DOHH2 (cell line): Measurements from ENCODE around the gene COX14.

Experiments
- H3F3A ChIP-seq: fragments of 200-600 bp; sonication (generic), shearing (Covaris generic); 2 replicates; pipeline ENCODE4 v1.6.0; 2016; ENCODE audit warnings: antibody characterized with exemption, mild to moderate bottlenecking; ENCODE audit not compliant: control insufficient read depth, insufficient read depth
- H3K27ac ChIP-seq: fragments of 200-600 bp; sonication (generic); 2 replicates; pipeline ENCODE4 v1.5.1; 2014; ENCODE audit warnings: low read depth, mild to moderate bottlenecking, low read length, moderate library complexity
- H3K27me3 ChIP-seq: fragments of 200-600 bp; sonication (generic); 2 replicates; pipeline ENCODE4 v1.6.1; 2014; ENCODE audit warnings: mild to moderate bottlenecking, low read length, mixed read lengths; ENCODE audit not compliant: control insufficient read depth
- H3K36me3 ChIP-seq: fragments of 200-600 bp; sonication (generic); 2 replicates; pipeline ENCODE4 v1.6.1; 2014; ENCODE audit warnings: mild to moderate bottlenecking, low read length, moderate library complexity, mixed read lengths; ENCODE audit not compliant: control insufficient read depth
- H3K4me1 ChIP-seq: fragments of 200-600 bp; sonication (generic); 2 replicates; pipeline ENCODE4 v1.6.1; 2014; ENCODE audit warnings: mild to moderate bottlenecking, low read length, mixed read lengths; ENCODE audit not compliant: control insufficient read depth
- H3K4me2 ChIP-seq: fragments of 200-600 bp; sonication (generic); 2 replicates; pipeline ENCODE4 v1.6.0; 2014; ENCODE audit warnings: mild to moderate bottlenecking, low read length, moderate library complexity
- H3K4me3 ChIP-seq: fragments of 200-600 bp; sonication (generic); 2 replicates; pipeline ENCODE4 v1.5.1; 2014; ENCODE audit warnings: mild to moderate bottlenecking, low read length, mixed read lengths
- H3K79me2 ChIP-seq: fragments of 200-600 bp; sonication (generic); 2 replicates; pipeline ENCODE4 v1.6.1; 2014; ENCODE audit warnings: mild to moderate bottlenecking, low read length, mixed read lengths; ENCODE audit not compliant: control insufficient read depth
- H3K9me2 ChIP-seq: fragments of 200-600 bp; sonication (generic); replicated peaks from 2 replicates; pipeline ENCODE4 v1.6.1; 2014; ENCODE audit warnings: mild to moderate bottlenecking, low read length, mixed read lengths; ENCODE audit not compliant: control insufficient read depth
- H3K9me3 ChIP-seq: fragments of 200-600 bp; sonication (generic); 2 replicates; pipeline ENCODE4 v1.6.1; 2014; ENCODE audit warnings: antibody characterized with exemption, low read length, mixed read lengths; ENCODE audit not compliant: control insufficient read depth, insufficient read depth
- H4K20me1 ChIP-seq: fragments of 200-600 bp; sonication (generic); 2 replicates; pipeline ENCODE4 v1.6.0; 2014; ENCODE audit warnings: low read depth, mild to moderate bottlenecking, antibody characterized with exemption, low read length, moderate library complexity; ENCODE audit not compliant: control insufficient read depth, insufficient read depth
- CTCF ChIP-seq: fragments of 200-600 bp; sonication (generic); IDR thresholded peaks from one replicate; pipeline ENCODE4 v1.5.1; 2014; ENCODE audit warnings: antibody characterized with exemption, mild to moderate bottlenecking, low read depth, low read length; ENCODE audit not compliant: poor library complexity, severe bottlenecking
- EZH2phosphoT487 ChIP-seq: fragments of 200-600 bp; sonication (generic); IDR thresholded peaks from 2 replicates; pipeline ENCODE4 v1.6.1; 2017; ENCODE audit warnings: borderline replicate concordance, mild to moderate bottlenecking, antibody characterized with exemption, low read length, moderate library complexity, mixed read lengths

Gene COX14

GRCh38 chr12:50070314-50071060 is 41.5 kb upstream of the COX14 start:
- Histone ChIP-seq H3K36me3 (no peaks in the 10 kb centered on the region), H3K27me3 (peaks cover 17% of the 10 kb centered on the region), H3K79me2 (no peaks in the 10 kb centered on the region), H3K9me2 (no peaks in the 10 kb centered on the region), H3K4me3 (peak overlapping the region; percentile 62), H4K20me1 (no peaks in the 10 kb centered on the region), H3F3A (no peaks in the 10 kb centered on the region; the same call in 1 of the 2 replicates), H3K27ac (no peak overlapping the region), H3K4me2 (peak overlapping the region; percentile 68), H3K4me1 (peaks cover 19% of the 10 kb centered on the region), H3K9me3 (no peaks in the 10 kb centered on the region)
- TF ChIP-seq EZH2phosphoT487 (no peak), CTCF (peak; percentile 98)

- no peaks in the 10 kb centered on the region for H3K9me3 ChIP-seq
- H3K27me3 ChIP-seq = peaks cover 3% of the 10 kb centered on the region; the same call in 1 of the 2 replicates
- peak overlapping the region; percentile 21; the same call in 1 of the 2 replicates for H3K4me2 ChIP-seq
- TF ChIP-seq CTCF = no peak
- H3K9me2 ChIP-seq = no peaks in the 10 kb centered on the region
- no peaks in the 10 kb centered on the region for H3F3A ChIP-seq
- H3K36me3 ChIP-seq = no peaks in the 10 kb centered on the region
- no peak overlapping the region for H3K4me3 ChIP-seq
- H3K79me2 ChIP-seq = no peaks in the 10 kb centered on the region
- H4K20me1 ChIP-seq = no peaks in the 10 kb centered on the region
- H3K27ac ChIP-seq = no peak overlapping the region
- peaks cover 19% of the 10 kb centered on the region for H3K4me1 ChIP-seq
Measured at GRCh38 chr12:50072198-50072907, 39.7 kb upstream of the COX14 start.

GRCh38 chr12:50073206-50073605 is 38.8 kb upstream of the COX14 start:
- peaks cover 19% of the 10 kb centered on the region for H3K4me1 ChIP-seq
- H3K36me3 ChIP-seq = no peaks in the 10 kb centered on the region
- no peaks in the 10 kb centered on the region for H3K9me2 ChIP-seq
- H3K4me3 ChIP-seq = no peak overlapping the region
- no peak for TF ChIP-seq EZH2phosphoT487
- TF ChIP-seq CTCF = no peak
- no peak overlapping the region for H3K4me2 ChIP-seq
- H3F3A ChIP-seq = no peaks in the 10 kb centered on the region
- H3K79me2 ChIP-seq = no peaks in the 10 kb centered on the region
- no peak overlapping the region for H3K27ac ChIP-seq
- H4K20me1 ChIP-seq = no peaks in the 10 kb centered on the region
- no peaks in the 10 kb centered on the region for H3K9me3 ChIP-seq
- H3K27me3 ChIP-seq = no peaks in the 10 kb centered on the region
